ENCODE data around the gene TMEM220. TPM values are rescaled to one million over a fixed set of nuclear protein-coding genes. Genes with fewer than 3 reads are reported as not detected.

The TMEM220 gene
- total and polyA plus RNA-seq, 10 of the 15 experiments (the other 5 are each of a cell fraction or from before 2014, with no cell fraction given): 0.02 to 0.30 (median 0.06) TPM; not detected in 1

GRCh38 chr17:10735821-10736220 is 6.0 kb upstream of the TMEM220 start:
- no peaks in the 10 kb centered on the region; a peak in 1 of 4 replicates for H3K27me3 ChIP-seq (replicated peaks in 1 of 2; ENCODE audit: control insufficient read depth in 2 of 2, insufficient read depth in 2 of 2, low read length in 1 of 2)
- WGBS (ENCODE audit: insufficient coverage, insufficient replicate concordance, low lambda C conversion rate, missing lambda C conversion rate): 0% methylated on average over 3 of the region's 4 CpGs
- ChIA-PET RAD21 (ENCODE audit: unreplicated experiment) (no interaction called here), CTCF (interaction anchor here (1.8 to 2.0 kb wide), 2 partner anchors 14 to 109 kb away, joined by 12 to 16 read pairs; no protein-coding TSS in a partner anchor), SMC1A (ENCODE audit: uncharacterized antibody, unreplicated experiment) (no interaction called here), POLR2A (interaction anchor here (0.5 kb wide), 1 partner anchor 64 kb away, joined by 3 read pairs; no protein-coding TSS in a partner anchor)
- no peaks in the 10 kb centered on the region for H3K36me3 ChIP-seq (ENCODE audit: control insufficient read depth in 2 of 2, insufficient read depth in 2 of 2, low read length in 1 of 2)
- no peaks in the 10 kb centered on the region for H3K9me3 ChIP-seq (replicated peaks; ENCODE audit: control insufficient read depth, insufficient read depth, low read length)
- no peak overlapping the region for H3K4me2 ChIP-seq (ENCODE audit: control insufficient read depth, insufficient read depth)
- in situ Hi-C loops (cut with MboI) (loop anchor here (5.0 kb wide), 1 partner anchor 111 kb away; no protein-coding TSS in a partner anchor), intact Hi-C loops (cut with micrococcal nuclease; ENCODE audit: unreplicated experiment) (loop anchor here (10.0 kb wide), 1 partner anchor 101 kb away; no protein-coding TSS in a partner anchor)
- BruUV-seq (replicated peaks): no TSS peak
- no peak overlapping the region for H3K9ac ChIP-seq (ENCODE audit: control insufficient read depth, insufficient read depth, low read length)
- no peak overlapping the region for H3K4me3 ChIP-seq
- H3K79me2 ChIP-seq (ENCODE audit: control insufficient read depth, insufficient read depth, low read length): no peaks in the 10 kb centered on the region
- ATAC-seq (no peak), FAIRE-seq (no peak), DNase-seq (ENCODE audit: low read depth, low spot score) (no peak)
- no peaks in the 10 kb centered on the region for H3K4me1 ChIP-seq (ENCODE audit: control insufficient read depth, insufficient read depth, low read length)
- H2AFZ ChIP-seq (ENCODE audit: control insufficient read depth, low read depth, low read length): no peak overlapping the region
- H4K20me1 ChIP-seq (ENCODE audit: control insufficient read depth, insufficient read depth): no peaks in the 10 kb centered on the region
- TF ChIP-seq NFIC (IDR thresholded peaks at IDR 0.05; ENCODE audit: low read depth, low read length) (no peak), CTCF (IDR thresholded peaks at IDR 0.05 in 2 of 3, conservative IDR thresholded peaks at IDR 0.05 in 1 of 3; ENCODE audit: control insufficient read depth in 2 of 3, extremely low read depth in 1 of 3, insufficient read depth in 1 of 3, low read depth in 3 of 3, low read length in 3 of 3) (no peak), USF1 (IDR thresholded peaks at IDR 0.05; ENCODE audit: borderline replicate concordance, extremely low read length, insufficient read depth, low read depth, low read length) (no peak), BRCA1 (IDR thresholded peaks at IDR 0.05; ENCODE audit: low read depth, low read length) (no peak), SP1 (IDR thresholded peaks at IDR 0.05; ENCODE audit: low read depth, low read length) (no peak), FOXM1 (IDR thresholded peaks at IDR 0.05; ENCODE audit: low read depth, low read length) (no peak), MAX (IDR thresholded peaks at IDR 0.05; ENCODE audit: low read depth, low read length) (no peak), MXI1 (IDR thresholded peaks at IDR 0.05; ENCODE audit: low read depth, low read length) (no peak), KDM1A (IDR thresholded peaks at IDR 0.05; ENCODE audit: borderline replicate concordance) (no peak), NR2C2 (IDR thresholded peaks at IDR 0.05; ENCODE audit: borderline replicate concordance, control insufficient read depth, insufficient read length, low read depth) (no peak), FOXK2 (IDR thresholded peaks at IDR 0.05) (no peak), SPI1 (IDR thresholded peaks at IDR 0.05; ENCODE audit: borderline replicate concordance, insufficient read depth, low read depth, low read length) (no peak), NBN (IDR thresholded peaks at IDR 0.05) (no peak), RBBP5 (conservative IDR thresholded peaks at IDR 0.05) (no peak), YY1 (IDR thresholded peaks at IDR 0.05; ENCODE audit: low read depth, low read length) (no peak), SUPT20H (IDR thresholded peaks at IDR 0.05; ENCODE audit: borderline replicate concordance, control insufficient read depth, low read depth, low read length) (no peak), EED (IDR thresholded peaks at IDR 0.05; ENCODE audit: low read depth) (no peak), RB1 (IDR thresholded peaks at IDR 0.05; ENCODE audit: borderline replicate concordance) (no peak)
- TF ChIP-seq, protein P1, sequence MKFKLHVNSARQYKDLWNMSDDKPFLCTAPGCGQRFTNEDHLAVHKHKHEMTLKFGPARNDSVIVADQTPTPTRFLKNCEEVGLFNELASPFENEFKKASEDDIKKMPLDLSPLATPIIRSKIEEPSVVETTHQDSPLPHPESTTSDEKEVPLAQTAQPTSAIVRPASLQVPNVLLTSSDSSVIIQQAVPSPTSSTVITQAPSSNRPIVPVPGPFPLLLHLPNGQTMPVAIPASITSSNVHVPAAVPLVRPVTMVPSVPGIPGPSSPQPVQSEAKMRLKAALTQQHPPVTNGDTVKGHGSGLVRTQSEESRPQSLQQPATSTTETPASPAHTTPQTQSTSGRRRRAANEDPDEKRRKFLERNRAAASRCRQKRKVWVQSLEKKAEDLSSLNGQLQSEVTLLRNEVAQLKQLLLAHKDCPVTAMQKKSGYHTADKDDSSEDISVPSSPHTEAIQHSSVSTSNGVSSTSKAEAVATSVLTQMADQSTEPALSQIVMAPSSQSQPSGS (IDR thresholded peaks at IDR 0.05; ENCODE audit: low read length): no peak
- TF ChIP-seq, protein P2, sequence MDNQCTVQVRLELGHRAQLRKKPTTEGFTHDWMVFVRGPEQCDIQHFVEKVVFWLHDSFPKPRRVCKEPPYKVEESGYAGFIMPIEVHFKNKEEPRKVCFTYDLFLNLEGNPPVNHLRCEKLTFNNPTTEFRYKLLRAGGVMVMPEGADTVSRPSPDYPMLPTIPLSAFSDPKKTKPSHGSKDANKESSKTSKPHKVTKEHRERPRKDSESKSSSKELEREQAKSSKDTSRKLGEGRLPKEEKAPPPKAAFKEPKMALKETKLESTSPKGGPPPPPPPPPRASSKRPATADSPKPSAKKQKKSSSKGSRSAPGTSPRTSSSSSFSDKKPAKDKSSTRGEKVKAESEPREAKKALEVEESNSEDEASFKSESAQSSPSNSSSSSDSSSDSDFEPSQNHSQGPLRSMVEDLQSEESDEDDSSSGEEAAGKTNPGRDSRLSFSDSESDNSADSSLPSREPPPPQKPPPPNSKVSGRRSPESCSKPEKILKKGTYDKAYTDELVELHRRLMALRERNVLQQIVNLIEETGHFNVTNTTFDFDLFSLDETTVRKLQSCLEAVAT (IDR thresholded peaks at IDR 0.05): no peak
- H3K27ac ChIP-seq (ENCODE audit: control insufficient read depth, insufficient read depth): no peak overlapping the region

Data from GM12878 (cell line).